DMS 273 (cell line): ENCODE data around the gene NCAPG2.
"Not testable (repeated sequence)": the region's sequence is repeated elsewhere in the genome, so short reads cannot be mapped to it uniquely, and the experiment has no call there.

Source experiments
- DNase-seq: peaks from one replicate; lab custom pipeline; 2025; ENCODE audit not compliant: unreplicated experiment; lab: John Stamatoyannopoulos, UW

Gene NCAPG2

DNA sequence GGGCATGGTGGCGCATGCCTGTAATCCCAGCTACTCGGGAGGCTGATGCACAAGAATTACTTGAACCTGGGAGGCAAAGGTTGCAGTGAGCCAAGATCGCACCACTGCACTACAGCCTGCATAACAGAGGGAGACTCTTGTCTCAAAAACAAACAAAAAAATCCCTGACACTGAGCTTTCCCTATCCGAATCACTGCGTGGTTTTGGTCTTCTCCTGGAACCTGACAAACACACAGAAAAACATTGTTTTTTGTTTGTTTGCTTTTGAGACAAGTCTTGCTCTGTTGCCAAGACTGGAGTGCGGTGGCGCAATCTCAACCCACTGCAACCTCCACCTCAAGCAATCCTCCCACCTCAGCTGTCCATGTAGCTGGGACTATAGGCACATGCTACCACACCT is 66.6 kb downstream of the NCAPG2 start:
- no peak for DNase-seq

DNA sequence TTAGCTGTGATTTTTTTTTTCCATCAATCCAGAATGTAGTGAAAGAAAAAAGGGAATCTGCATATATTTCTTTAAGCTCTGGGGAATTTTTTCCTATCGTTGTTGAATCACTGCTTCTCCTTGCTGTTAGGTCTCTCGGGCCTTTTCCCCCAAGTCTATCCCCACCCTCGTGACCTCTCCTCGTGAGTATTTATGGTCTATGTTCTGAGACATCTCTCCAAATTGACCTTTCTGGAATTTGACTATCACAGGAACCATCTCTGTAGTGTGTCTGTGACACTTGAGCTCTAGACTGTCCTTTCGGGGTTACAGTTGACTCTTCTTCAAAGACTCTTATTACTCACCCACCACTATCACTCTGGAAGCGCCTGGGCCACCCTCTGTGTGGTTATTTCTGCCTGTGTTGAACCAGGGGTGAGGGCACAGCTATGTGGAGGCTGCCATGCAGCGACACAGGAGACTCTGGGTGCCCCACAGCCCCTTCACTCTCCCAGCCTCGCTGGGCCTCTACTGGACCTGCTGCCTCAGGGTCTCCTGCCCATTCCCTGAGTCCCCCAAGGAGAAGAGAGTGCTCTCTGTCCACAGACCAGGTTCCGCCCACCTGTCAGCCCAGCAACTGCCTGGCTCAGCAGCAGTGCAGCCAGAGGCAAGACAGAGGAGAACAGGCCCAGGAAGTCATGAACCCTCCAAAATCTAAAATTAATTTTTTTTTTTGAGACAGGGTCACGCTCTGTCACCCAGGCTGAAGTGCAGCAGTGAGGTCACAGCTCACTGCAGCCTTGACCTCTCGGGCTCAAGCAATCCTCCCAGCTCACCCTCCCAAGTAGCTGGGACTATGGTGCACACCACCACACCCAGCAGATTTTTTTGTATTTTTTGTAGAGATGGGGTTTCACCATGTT is 71.3 kb downstream of the NCAPG2 start:
- DNase-seq, result no peak

DNA sequence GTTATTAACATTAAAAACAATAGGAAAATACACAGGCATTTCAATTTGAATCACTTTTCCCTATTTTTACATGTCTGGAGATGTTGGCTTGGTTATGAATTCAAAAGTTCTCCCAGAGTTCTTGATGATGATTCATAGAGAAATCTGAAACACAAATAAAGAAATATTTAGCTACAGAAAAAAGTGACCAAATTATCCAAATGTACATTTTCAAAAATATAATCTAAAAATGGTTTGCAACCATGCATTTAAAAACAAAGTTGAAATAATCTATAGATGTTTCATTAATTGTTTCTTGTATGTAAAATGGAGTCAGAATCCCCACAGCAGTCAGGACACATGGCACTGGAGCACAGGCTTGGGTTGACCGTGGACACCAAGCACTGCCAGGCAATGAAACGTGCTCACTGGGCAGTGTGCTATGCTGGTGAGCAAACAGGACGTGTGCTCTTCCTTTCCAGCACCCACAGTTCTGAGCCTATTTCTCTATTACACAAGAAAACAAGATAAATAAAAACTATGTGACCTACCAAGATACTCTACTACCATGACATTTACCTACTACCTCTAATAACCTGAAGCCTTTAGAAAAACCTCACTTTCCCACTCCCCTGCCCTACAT is 72.9 kb downstream of the NCAPG2 start:
- no peak for DNase-seq

DNA sequence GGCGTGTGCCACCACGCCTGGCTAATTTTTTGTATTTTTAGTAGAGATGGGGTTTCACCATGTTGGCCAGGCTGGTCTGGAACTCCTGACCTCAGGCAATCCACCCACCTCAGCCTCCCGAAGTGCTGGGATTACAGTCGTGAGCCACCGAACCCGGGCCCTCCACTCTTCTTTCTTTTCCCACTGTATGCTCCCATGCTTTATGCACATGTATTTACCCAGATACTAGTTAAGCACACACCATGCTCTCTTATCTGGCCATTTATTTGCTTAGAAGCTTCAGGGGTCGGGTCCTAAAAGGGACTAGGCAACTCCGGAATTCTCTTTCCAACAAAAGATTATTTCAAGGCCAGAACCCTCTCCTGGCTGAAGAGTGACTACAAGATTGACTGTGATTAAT is 78.3 kb downstream of the NCAPG2 start:
- DNase-seq, result not testable (repeated sequence)

DNA sequence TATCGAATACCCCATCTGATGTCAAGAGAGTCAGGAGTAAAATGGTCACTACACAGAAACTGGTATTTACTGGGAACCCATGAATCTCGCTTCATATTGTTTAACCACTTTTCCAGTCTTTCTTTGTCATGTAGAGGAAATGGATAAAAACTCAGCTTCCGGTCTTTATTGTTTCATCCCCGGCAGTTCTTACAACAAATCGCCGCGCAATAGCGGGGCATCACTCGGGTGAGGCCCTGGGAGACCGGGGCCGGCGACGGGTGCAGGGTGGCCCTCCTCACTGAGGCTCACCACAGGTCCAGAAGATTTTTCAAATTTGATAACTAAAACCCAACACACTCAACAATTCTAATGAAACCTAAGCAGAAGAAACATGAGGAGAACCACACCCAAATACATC is 81.4 kb downstream of the NCAPG2 start:
- DNase-seq, result no peak

DNA sequence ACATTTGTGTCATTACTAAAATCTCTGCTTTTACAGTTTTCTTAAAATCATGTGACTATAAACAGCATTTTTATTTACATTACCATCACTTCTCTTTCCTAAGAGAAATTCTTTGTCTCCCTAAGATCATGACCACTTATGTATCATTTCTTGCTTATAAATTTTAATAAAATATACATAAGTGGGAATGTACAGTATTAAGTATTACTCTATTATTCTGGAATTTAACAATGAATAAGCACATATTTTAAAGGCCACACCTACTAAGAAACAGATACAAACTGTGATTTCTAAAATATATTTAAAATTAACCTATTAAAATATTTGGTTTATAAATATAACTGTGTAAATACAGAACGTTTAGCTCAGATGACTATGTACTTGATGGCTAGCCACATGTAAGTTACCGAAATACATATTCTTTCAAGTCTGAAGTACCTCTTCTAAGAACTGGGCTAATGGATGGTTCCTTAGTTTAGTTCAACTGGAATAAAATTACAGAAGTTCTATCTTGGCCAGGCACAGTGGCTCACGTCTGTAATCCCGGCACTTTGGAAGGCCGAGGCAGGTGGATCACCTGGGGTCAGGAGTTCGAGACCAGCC is 83.7 kb downstream of the NCAPG2 start:
- no peak for DNase-seq

DNA sequence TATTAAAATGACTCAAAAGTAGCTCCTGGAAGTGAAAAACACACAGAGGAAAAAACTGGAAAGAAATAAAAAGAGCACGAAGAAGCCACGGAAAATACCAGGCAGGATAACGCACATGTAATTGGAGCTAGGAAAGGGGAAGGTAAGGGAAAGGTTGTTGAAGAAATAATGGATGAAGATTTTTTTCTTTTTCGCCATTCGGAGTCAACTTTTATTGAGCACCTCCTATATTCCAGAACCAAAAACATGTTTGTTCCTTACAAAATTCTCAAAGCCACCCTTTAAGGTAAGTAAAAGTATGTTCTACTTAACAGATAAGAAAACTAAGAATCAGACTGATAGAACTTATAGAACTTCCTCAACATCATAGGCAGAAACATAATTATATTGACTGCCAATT is 84.2 kb downstream of the NCAPG2 start:
- no peak for DNase-seq

DNA sequence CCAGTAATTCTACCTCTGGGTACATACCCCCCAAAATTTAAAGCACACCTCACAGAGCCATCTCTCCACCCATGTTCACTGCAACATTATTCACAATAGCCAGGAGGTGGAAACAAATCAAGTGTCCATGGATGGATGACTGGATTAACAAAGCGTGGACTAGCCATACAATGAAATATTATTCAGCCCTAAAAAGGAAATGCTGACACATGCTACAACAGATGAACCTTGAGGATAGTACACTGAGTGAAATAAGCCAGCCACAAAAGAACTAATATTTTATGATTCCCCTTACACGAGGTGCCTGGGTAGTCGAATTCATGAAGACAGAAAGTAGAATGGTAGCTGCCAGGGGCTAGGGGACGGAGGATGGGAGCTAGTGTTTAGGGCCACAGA is 85.9 kb downstream of the NCAPG2 start:
- no peak for DNase-seq

DNA sequence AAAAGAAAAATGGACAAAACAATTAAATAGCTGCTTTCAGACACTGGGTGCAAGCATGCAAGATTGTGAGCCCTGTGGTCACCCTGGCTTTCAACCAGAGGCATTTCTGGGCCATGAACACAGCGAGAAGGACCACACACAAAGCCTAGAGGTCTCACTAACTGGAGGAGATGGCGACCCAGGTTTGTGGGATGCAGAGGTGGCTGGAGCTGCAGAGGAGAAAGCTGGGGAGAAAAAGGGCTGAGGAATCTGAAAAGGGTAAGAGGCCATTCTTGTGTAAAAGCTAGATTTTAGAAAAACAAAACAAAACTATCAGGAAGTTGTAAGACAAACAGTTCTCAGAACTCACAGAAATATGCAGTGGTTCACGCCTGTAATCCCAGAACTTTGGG is 86.9 kb downstream of the NCAPG2 start:
- DNase-seq, result no peak

DNA sequence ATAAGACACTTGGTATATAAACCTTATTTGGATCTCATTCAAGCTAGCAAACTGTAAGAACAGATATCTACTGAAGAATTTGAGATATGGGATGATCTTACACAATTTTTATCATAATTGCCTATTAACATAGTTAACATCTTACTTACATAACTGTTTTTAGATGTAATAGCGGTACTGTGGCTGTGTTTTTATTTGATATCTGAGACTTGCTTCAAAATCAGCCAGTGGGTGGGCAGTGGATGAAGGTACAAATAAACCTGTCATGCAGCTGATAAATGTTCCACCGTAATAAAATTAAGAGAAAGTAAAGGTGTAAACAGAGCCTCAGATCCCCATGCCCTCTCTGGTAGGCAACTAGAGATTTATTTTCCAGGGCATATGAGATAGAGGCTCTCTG is 88.6 kb downstream of the NCAPG2 start:
- DNase-seq, result no peak

DNA sequence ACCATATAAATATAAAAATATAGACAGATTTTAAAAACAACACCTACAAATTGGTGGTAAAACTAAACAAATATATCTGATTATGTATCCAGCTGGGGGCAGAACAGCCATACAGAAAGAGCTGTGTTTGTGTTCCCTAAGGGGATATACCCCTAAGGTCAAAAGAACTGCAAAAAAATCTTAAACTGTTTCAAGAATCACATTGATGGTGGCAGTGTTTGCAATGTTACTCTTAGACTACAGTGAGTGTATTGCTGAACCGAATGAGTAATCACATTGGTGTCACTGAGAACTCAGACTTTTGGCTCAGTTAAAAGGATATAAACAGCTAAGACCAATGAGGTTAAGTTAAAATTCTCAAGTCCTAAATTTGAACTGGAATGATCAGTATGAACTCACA is 89.9 kb downstream of the NCAPG2 start:
- no peak for DNase-seq

DNA sequence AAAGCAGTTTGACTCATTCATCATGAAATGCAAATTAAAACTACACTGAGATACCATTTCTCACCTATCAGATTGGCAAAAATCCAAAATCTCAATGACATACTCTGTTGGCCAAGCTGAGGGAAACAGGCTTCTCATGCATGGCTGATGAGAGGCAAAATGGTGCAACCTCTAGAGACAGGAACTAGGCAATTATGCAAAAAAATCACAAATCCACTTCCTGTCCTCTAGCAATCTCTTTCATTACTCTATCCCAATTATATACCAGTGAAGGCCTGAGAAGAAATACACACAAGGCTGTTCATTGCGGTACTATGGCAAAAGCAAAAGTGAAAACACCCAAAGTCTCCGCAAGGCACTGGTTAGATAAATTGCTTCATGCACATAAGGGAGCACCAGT is 91.1 kb downstream of the NCAPG2 start:
- peak; percentile 50 for DNase-seq

DNA sequence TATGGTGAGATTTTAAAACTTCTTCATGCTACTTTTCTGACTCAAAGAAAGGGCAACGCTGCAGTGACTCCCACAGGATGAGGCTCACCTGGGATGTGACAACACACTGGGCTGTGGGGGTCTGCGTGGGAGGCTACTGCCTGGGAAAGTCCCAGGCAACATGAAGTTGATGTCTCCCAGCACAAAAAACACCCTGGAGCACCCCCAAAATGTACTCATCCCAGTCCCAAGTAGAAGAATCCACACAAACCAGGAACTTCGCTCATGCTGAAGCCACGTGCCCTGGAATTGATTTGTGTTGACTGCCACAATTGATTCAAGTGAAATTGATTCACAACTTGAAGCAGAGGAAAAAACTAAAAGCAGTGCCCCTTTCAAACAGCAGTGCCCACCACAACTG is 92.1 kb downstream of the NCAPG2 start:
- DNase-seq, result no peak

DNA sequence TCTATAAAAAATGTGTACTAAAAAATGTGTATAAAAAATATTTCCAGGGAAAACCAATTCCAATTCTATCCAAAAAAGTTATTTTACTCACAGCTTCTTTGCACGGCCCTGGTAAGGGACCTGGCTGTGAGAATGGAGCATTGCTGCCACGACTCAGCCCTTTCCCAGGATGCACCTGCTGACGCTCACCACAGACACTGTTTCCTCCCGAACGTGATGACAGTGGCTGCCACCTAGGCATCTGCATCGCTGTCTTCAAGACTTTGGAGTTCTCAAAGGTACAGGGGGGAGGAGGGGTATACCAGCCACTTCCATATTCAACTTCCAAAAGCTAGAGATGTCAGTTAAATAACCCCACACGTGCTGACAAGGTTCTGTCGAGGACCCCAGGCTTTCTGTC is 93.1 kb downstream of the NCAPG2 start:
- DNase-seq, result no peak

DNA sequence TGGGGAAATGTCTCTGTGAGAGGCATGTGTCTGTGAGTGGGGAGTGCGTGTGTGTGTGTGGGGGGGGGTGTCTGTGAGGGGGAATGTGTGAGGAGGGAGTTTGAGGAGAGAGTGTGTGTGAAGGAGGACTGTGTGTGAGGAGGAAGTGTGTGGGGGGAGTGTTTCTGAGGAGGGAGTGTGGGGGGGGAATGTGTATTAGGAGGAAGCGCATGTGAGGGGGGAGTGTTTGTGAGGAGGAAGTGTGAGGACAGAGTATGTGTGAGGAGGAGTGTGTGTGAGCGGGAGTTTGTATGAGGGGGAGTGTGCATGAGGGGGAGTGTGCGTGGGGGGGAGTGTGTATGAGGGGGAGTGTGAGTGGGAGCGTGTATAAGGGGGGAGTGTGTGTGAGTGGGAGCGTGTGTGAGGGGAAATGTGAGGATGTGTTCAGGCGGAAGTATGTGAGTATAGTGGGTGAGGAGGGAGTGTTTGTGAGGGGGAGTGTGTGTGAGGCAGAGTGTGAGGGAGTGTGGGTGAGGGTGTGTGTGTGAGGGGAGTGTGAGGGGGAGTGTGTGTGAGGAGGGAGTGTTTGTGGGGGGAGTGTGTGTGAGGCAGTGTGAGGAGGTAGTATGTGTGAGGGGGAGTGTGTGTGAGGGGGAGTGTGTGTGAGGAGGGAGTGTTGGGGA is 95.2 kb downstream of the NCAPG2 start:
- DNase-seq, result no peak

DNA sequence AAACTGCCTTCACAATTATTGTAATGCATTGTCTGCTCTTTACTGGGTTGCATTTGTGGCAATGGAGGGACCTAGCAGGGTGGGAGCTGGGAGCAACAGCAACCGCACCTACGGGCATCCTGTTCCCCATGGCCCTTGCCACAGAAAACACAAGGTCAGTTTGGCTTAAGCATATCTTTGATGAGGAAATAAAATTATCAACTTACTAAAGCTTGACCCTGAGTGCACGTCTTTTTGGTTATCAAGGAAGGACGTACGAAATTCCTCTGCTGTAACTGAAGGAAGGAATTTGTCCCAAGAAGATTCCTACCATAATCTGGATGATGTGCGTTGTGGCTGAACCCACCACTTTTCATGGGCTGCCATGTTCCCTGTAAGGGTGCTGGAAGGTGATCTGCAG is 97.0 kb downstream of the NCAPG2 start:
- no peak for DNase-seq

DNA sequence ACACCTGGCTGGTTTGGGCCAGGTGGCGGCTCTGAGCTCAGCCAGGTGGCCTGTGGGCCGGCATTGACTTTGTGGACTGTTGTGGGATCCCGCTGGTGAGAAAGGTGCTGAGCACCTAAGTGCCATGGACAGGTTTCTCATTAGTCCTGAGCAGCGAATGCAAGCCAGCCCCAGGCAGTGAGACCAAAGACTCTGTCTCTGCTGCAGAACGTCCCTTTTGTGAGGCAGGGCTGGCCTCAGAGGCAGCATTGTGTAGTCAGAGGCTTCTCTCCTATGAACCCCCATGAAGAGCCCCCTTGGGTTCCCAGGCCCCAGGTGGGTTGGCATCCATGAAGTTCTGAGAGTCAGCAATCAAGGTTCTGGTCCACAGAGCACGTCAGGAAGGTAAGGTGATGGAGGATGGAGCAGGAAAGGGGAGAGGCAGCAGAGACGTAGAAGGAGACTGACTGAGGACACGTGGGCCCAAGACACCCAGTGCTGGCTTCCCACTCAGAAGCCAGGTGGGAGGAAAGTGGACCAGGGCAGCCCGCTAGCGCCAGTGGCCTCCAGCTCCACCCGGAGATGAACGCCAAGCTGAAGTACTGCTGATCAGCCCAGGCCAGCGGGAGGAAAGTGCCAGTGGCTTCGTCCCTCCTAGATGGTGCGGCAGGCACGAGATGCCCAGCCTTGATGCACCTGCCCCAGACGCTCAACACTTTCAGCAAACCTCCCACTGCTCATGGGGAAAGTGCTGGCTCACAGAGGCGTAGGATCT is 97.8 kb downstream of the NCAPG2 start:
- no peak for DNase-seq

DNA sequence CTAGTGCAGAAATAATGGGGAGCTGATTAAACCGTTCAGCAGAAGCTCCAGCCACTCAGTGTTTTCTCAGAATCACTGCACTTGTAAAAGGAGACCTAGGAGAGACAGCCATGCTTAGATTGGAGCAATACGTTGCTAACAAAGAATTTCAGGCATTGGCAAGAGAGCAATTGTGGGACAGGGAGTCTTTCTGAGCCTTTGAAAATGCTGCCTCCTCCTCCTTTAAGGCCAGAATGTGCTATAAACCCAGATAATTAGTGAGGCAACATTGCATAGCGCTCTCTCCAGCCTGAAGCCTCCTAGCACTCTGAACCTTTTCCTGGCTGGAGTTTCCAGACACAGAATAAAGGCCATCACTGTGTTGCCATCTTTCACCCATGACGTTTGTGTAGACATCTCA is 98.5 kb downstream of the NCAPG2 start:
- DNase-seq, result no peak

DNA sequence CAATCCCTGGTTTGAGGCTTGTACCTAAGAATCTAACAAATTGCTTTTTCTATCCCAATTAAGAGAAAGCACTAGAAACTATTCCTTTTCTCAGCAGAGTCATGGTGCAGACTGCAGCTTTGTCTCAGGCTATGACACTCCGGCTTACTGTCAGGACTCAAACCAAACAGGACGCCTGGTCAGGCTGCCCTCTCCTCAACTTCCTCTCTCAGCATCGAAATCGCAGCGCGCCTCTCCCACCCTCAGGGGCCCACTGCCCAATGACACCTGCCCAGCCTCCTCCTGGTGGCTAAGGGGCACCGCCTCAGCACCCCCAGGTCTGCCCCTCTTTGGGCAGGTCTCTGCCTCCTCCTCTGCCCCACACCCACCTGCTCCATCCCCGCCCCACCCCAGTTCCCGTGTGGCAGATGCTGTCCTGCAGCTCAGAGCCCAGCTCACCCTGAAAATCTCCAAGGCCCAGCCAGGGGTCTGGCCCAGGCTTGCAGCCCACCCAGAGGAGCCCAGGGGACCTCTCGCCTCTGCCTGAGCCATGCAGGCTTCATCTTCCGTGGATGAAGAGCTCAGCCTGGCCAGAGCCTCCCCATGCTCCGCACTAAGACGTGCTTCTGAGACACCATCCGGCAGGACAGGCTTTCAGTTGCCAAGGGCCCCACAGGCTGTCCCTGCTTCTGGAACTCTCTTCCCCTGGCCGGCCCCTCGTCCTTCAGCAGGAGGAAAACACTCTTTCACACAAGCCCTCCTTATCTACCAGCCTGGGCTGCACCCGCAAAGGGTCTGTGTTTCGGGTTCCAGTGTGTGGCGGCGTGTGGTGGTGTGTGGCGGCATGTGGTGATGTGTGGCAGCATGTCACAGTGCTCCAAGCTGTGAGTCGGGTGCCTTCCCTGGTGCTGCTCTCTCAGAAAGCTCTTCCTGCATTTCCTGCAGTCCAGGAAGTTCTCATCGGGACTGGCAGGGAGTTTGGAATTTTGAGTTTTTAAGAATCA is 100.5 kb downstream of the NCAPG2 start:
- DNase-seq, result no peak
